Fibroblast of the aortic adventitia (primary cell): ENCODE measurements around the gene DLG5. TPM values are rescaled to one million over a fixed set of nuclear protein-coding genes. Genes with fewer than 3 reads are reported as not detected.
"Not testable (repeated sequence)": the region's sequence is repeated elsewhere in the genome, so short reads cannot be mapped to it uniquely, and the experiment has no call there.

ENCODE experiments used
- DNase-seq: peaks from one replicate; pipeline ENCODE4 v3.0.0-alpha.2; 2010; ENCODE audit warnings: low read depth
- H3K4me3 ChIP-seq: 2 replicates; pipeline ENCODE4 v1.5.1; 2011; ENCODE audit warnings: low read depth, mild to moderate bottlenecking, control low read depth, low read length, moderate library complexity
- CTCF ChIP-seq: IDR thresholded peaks from 2 replicates; pipeline ENCODE4 v1.5.1; 2011; ENCODE audit warnings: mild to moderate bottlenecking, low read length, control low read depth, inconsistent platforms; ENCODE audit not compliant: insufficient read depth
- total RNA-seq: library from RNA; depleted of rRNA; stranded (reverse); fragments of >200 nt; gene quantifications from 2 replicates; pipeline ENCODE4 v1.2.3, GENCODE V29; 2012; ENCODE audit warnings: low replicate concordance

Gene DLG5
- total RNA-seq, 1 donor: 42.7 TPM

DNA sequence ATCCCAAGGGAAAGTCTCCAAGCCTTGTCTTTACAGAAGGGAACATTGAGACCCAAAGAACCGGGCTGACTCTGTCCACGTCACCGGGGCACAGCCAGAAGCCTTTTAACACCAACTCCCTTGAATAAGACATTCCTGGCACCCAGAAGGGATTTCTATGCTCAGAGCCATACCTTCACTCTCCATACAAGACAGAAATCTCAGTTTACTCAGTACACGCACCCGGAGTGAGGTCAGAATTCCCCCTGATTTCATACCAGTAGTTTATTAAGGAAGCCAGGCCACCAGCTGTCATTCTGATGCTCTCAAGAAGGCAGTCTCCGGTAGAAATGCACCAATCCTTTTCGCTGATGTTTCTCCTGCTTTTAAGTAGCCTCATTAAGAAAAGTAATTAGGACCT, 154.7 kb downstream of the DLG5 start:
- no peak overlapping the region for H3K4me3 ChIP-seq
- DNase-seq: no peak
- TF ChIP-seq CTCF: no peak

- no peak for TF ChIP-seq CTCF
- H3K4me3 ChIP-seq: no peak overlapping the region
- no peak for DNase-seq
Measured at GRCh38 chr10:77771450-77771849, 155.1 kb downstream of the DLG5 start.

DNA sequence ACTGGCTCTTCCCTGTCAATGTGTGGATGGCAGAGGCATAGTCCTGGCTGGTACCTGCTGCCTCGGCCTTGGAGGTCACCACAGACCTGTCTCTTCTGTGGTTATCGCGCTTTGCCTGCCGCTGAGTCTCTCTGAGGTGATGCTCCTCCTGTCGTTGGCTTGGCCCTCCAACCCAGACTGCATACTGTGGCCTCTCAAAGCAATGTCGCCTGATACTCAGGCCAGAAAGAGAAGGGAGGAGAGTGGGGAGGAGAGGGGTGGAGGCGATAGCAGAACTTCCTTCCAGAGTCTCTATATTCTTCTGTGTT, 155.7 kb downstream of the DLG5 start:
- TF ChIP-seq CTCF: no peak
- no peak overlapping the region for H3K4me3 ChIP-seq
- DNase-seq: no peak

DNA sequence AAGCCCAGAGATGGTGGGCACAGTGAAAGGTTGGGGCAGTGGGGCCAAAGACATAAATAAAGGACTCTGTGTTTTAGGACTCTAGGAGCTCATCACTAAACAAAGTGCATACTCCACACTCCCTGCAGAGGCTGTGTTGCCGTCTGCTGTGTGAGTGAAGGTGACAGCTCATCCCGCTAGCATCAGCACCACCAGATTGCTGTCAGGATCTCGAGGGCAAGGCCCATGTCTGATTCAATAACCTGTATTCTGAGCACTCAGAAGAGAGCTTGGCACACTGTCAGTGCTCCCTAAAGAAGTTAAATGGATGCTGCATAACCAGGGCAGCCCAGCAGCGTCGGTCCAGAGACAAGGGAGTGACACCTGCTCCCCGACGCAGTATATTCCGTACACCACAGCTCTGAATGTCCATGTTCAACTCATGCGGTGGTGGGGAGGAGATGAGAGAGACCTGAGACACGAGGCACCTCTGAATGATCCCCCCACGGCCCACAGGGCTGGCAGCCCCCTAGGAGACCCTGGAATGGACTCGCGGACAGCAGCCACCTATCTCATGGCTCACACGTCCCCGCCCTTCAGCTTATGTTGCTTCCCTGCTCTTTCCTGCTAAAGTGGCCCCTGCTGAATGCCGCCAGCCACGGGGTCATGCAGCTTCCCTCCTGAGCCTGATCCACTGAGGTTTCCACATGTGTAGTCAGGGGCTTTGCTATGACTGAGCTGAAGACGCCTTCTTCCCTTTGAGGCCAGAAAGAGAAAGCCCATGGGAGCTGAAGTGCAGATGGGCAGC, 156.3 kb downstream of the DLG5 start:
- H3K4me3 ChIP-seq: no peak overlapping the region
- DNase-seq: no peak
- no peak for TF ChIP-seq CTCF

DNA sequence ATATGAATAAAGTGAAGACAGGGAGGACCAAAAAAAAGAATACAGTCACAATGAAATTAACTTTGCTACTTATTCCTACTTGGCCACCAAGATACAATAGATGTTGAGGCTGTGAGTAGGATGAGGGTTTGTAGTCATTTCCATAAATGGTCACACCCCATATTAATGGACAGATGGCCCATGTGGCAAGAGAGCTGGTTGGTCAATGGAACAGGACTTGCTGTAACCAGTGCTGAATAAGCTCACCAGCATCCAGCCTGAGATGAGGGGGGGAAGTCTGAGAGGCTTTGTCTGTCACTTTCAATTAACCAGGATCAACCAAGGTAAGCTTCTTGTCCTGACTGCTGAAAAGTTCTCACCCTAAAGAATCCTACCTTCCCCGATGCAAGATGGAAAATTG, 158.5 kb downstream of the DLG5 start:
- H3K4me3 ChIP-seq: no peak overlapping the region
- no peak for TF ChIP-seq CTCF
- no peak for DNase-seq

DNA sequence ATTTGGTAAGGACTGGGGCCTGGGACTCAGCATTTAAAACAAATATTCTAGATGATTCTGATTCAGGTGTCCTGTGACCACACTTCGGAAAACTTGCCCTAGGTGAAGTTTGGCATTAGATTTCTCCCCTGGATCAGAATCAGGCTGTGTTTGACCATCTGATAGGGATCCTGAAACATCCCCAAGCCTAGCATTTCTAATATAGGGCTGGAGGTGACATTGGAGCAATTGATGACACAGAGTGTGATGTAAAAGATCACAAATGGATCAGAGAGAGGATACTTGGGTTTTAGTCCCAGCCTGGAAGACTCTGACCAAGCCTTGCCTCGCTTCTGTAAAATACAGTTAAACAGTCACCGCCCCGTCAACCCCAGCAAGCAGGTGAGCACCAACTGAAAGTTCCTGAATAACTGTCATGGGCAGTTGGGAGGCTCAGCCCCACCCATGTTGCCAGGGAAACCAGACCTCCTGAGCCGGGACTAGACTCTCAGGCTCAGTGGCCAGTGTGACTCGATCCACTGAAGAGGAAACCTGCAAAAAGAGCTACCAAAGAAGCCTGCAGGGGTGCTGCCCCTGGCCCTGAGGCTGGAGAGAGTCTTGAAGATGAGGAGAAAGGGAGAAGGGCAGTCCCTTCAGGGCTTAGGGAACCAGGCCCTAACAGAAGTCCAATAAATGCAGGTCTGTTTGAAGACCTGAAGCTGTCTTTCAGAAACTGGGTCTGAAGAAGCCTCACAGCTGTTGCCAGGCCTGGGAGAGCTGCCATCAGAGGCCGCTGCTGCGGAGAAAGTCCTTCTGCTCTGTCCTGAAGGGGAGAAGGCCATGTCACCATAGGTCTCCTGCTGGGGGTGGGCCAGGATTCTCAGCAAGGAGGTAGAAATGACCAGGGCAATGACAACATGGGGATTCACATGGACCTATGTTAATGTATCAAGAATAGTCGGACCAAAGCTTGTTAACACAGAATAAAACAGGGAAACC, 162.8 kb downstream of the DLG5 start:
- no peak for DNase-seq
- no peak for TF ChIP-seq CTCF
- no peak overlapping the region for H3K4me3 ChIP-seq

- H3K4me3 ChIP-seq, DNase-seq: not testable (repeated sequence)
Measured at GRCh38 chr10:77758406-77758805, 168.1 kb downstream of the DLG5 start.
